GM10266 (cell line): ENCODE measurements around the gene FGD5.

ENCODE experiments used
- DNase-seq: peaks from one replicate; pipeline ENCODE4 v3.0.0; 2012; ENCODE audit errors: extremely low spot score
- CTCF ChIP-seq: IDR thresholded peaks from 2 replicates; pipeline ENCODE4 v1.5.1; 2012; ENCODE audit warnings: mild to moderate bottlenecking, low read depth; ENCODE audit not compliant: control insufficient read depth, insufficient read depth; ENCODE audit errors: missing control alignments

The FGD5 gene

GRCh38 chr3:14789640-14790285 is 29.0 kb upstream of the FGD5 start:
- no peak for TF ChIP-seq CTCF
- no peak for DNase-seq

GRCh38 chr3:14791343-14791945 is 27.3 kb upstream of the FGD5 start:
- peak; percentile 78 for TF ChIP-seq CTCF
- peak; percentile 71 for DNase-seq

- DNase-seq = no peak
- TF ChIP-seq CTCF = no peak
Measured at GRCh38 chr3:14792691-14793121, 26.1 kb upstream of the FGD5 start.

GRCh38 chr3:14793126-14793857 is 25.5 kb upstream of the FGD5 start:
- DNase-seq = no peak
- TF ChIP-seq CTCF = no peak

DNA sequence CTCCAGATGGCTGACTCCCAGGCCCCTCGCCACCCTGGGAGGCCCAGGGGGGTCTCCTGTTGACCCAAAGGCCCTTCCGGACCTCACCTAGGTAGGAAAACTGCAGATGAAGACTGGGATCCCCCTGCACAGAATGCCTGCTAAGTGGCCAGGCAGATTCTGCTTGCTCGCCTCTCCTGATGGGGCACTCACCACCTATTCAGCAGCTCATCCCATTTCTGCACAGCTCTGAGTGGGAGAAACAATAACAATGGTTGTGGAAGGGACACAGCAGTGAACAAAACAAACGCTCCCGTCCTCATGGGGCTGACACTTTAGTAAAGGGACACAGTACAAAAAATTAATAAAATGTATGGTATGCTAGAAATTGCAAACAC is 24.9 kb upstream of the FGD5 start:
- no peak for DNase-seq
- no peak for TF ChIP-seq CTCF

DNA sequence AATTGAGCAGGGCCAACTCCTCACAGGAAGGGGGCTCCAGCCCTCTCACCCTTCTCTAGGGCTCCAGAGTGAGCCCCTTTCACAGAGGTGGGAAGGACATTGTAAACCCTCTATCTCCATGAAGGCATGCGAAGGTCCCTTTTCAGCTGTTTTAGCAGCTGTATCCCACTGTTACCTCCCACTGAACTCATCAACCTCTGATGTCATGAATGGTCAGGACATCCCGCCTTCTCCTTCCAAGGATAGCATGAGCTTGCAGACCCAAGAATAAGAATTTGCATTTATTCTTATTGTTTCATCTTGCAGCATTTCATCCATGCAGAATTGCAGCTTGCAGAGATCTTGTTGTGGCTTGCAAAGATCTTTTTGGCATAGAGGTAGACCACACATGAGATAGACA is 24.3 kb upstream of the FGD5 start:
- no peak for DNase-seq
- no peak for TF ChIP-seq CTCF

DNA sequence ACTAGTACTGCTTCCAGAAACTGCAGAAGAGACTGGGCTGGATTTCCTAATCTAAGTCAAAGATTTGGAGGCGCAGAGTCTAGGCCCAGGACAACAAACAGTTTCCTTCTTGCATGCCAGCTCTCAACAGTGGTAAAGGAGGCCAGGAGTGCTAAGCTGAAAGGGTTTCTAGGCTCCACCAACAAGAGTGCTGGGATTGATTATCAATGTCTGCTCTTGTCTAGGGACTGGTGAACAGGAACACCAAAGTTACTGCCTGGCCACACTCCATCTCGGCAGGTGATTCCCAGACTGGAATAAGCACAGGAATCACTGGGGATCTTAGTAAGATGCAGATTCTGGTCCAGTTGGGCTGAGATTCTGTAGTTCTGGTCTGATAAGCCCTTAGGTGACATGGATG is 22.8 kb upstream of the FGD5 start:
- no peak for TF ChIP-seq CTCF
- no peak for DNase-seq
